ENCODE results near the gene IP6K1.
A peak's percentile ranks its signal among the peaks of the same experiment; 100 is the strongest.
"Not testable (repeated sequence)": the region's sequence is repeated elsewhere in the genome, so short reads cannot be mapped to it uniquely, and the experiment has no call there.

The IP6K1 gene

GRCh38 chr3:49791571-49791970 is 5.2 kb upstream of the IP6K1 start:
- H3K36me3 ChIP-seq (ENCODE audit: control insufficient read depth, insufficient read depth, low read length) = no peaks in the 10 kb centered on the region
- no peak overlapping the region for H3K4me3 ChIP-seq (ENCODE audit: low read length)
- H3K27me3 ChIP-seq (ENCODE audit: control insufficient read depth, insufficient read depth, low read length) = peaks cover 6% of the 10 kb centered on the region
- H3K9me3 ChIP-seq (ENCODE audit: control insufficient read depth, low read length) = no peaks in the 10 kb centered on the region
- no peak overlapping the region for H3K9ac ChIP-seq (ENCODE audit: low read length)
- H3K4me1 ChIP-seq (ENCODE audit: control insufficient read depth, insufficient read depth, low read length) = peaks cover 11% of the 10 kb centered on the region

DNA sequence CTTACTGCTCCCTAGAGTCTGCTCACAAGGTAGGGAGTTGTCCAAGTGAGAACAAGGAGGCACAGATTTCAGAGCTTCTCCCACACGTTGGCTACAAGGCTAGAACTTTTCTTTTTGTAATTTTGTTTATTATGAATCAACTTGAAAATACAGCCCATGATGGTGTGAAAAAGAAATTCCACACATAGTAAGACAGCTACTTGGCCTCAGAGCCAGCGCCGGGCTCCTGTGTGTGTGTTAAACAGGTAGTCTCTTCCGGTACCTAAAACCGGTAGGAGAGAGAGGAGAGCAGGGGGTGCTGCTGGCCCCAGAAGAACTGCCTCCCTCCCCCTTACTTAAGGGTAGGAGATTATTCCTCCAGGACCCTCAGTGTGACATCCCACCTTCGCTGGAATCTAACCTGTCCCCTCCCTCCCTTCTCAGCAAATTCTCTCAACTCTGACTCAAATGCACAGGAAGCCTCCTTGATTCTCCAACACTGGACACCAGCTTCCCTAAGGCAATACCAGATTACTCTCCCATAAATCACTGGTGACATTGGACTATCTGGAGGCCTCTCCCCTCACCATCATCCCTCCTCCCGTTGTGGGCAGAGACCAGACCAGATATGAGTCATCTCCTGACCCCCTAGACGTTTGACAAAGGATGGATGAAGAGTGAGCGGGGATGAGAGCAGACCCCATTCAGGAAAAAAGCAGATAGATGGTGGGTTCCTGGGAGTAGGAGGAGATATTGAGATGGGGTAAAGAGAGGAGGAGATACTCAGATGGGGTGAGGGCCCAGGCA is 4.5 kb upstream of the IP6K1 start:
- Histone ChIP-seq H3K9me3 (ENCODE audit: control insufficient read depth, low read length) (no peaks in the 10 kb centered on the region), H3K4me1 (ENCODE audit: control insufficient read depth, insufficient read depth, low read length) (peaks cover 11% of the 10 kb centered on the region), H3K36me3 (ENCODE audit: control insufficient read depth, insufficient read depth, low read length) (no peaks in the 10 kb centered on the region), H3K9ac (ENCODE audit: low read length) (no peak overlapping the region), H3K27me3 (ENCODE audit: control insufficient read depth, insufficient read depth, low read length) (peaks cover 6% of the 10 kb centered on the region), H3K4me3 (ENCODE audit: low read length) (no peak overlapping the region)

DNA sequence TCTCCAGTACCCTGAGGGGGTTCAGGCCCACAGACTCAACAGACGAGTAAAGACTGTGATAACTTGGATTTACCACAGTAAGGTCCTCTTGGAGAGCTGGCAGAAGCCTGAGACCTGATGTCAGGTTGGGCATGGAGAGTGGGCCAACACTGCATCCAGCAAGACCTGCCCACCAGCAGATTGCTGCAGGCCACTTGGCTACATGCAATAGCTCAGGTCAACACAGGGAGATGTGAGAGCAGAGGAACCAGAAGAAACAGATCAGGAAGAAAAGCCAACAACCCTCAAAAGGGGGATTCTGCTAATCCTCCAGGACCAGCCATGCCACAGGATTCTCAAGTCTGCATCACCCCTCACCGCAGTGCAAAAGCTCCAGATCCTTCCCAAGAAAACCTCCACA is 1.7 kb upstream of the IP6K1 start:
- Histone ChIP-seq H3K9ac (ENCODE audit: low read length) (no peak overlapping the region), H3K27me3 (ENCODE audit: control insufficient read depth, insufficient read depth, low read length) (peaks cover 6% of the 10 kb centered on the region), H3K4me1 (ENCODE audit: control insufficient read depth, insufficient read depth, low read length) (peaks cover 22% of the 10 kb centered on the region), H3K4me3 (ENCODE audit: low read length) (no peak overlapping the region), H3K36me3 (ENCODE audit: control insufficient read depth, insufficient read depth, low read length) (no peaks in the 10 kb centered on the region), H3K9me3 (ENCODE audit: control insufficient read depth, low read length) (no peaks in the 10 kb centered on the region)

DNA sequence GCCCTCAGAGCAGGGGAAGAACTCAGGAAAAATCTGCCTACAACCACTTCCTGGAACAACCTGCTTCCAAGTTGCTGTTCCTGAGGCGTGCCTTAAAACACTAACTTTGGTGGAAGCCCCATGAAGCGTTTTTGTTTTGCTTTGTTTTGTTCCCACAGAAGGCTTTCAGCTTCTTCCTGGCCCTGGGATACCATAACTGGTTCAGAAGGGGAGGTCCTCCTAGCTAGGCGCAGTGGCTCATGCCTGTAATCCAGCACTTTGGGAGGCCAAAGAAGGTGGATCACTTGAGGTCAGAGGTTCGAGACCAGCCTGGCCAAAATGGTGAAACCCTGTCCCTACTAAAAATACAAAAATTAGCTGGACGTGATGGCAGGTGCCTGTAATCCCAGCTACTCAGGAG is 1.2 kb upstream of the IP6K1 start:
- Histone ChIP-seq H3K4me3 (ENCODE audit: low read length) (no peak overlapping the region), H3K27me3 (ENCODE audit: control insufficient read depth, insufficient read depth, low read length) (peaks cover 5% of the 10 kb centered on the region), H3K9ac (ENCODE audit: low read length) (peak overlapping the region; percentile 98), H3K4me1 (ENCODE audit: control insufficient read depth, insufficient read depth, low read length) (peaks cover 22% of the 10 kb centered on the region), H3K9me3 (ENCODE audit: control insufficient read depth, low read length) (no peaks in the 10 kb centered on the region), H3K36me3 (ENCODE audit: control insufficient read depth, insufficient read depth, low read length) (no peaks in the 10 kb centered on the region)

DNA sequence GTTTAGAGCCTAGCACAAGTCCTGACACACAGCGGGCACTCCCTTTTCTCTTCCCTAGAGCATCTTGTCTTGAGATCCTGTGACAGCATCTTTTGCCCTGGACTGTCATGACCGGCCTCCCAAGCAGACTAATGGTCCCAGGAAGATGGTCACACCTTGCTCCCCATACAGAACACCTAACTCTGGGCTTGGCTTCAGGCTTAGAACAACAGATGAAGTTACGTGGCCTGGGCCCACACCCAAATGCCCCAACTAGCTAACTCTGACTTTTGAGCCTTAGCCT is 781 bp upstream of the IP6K1 start:
- no peaks in the 10 kb centered on the region for H3K9me3 ChIP-seq (ENCODE audit: control insufficient read depth, low read length)
- H3K36me3 ChIP-seq (ENCODE audit: control insufficient read depth, insufficient read depth, low read length) = no peaks in the 10 kb centered on the region
- H3K4me3 ChIP-seq (ENCODE audit: low read length) = peak overlapping the region; percentile 97
- H3K4me1 ChIP-seq (ENCODE audit: control insufficient read depth, insufficient read depth, low read length) = peaks cover 22% of the 10 kb centered on the region
- peak overlapping the region; percentile 98 for H3K9ac ChIP-seq (ENCODE audit: low read length)
- H3K27me3 ChIP-seq (ENCODE audit: control insufficient read depth, insufficient read depth, low read length) = peaks cover 1% of the 10 kb centered on the region

- no peaks in the 10 kb centered on the region for H3K9me3 ChIP-seq (ENCODE audit: control insufficient read depth, low read length)
- no peaks in the 10 kb centered on the region for H3K27me3 ChIP-seq (ENCODE audit: control insufficient read depth, insufficient read depth, low read length)
- H3K36me3 ChIP-seq (ENCODE audit: control insufficient read depth, insufficient read depth, low read length) = no peaks in the 10 kb centered on the region
- peak overlapping the region; percentile 97 for H3K4me3 ChIP-seq (ENCODE audit: low read length)
- H3K4me1 ChIP-seq (ENCODE audit: control insufficient read depth, insufficient read depth, low read length) = peaks cover 22% of the 10 kb centered on the region
- peak overlapping the region; percentile 98 for H3K9ac ChIP-seq (ENCODE audit: low read length)
These were observed 581 bp downstream of the IP6K1 start for GRCh38 chr3:49785565-49786356.

DNA sequence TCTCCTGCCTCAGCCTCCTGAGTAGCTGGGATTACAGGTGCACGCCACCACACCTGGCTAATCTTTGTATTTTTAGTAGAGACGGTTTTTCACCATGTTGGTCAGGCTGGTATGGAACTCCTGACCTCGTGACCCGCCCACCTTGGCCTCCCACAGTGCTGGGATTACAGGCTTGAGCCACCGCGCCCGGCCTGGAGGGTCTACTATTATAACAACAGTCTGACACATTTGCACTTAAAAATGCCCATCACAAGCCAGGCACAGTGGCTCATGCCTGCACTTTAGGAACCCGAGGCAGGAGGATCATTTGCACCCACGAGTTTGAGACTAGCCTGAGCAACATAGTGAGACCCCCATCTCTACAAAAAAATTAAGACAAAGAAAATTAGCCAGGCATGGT is 4.1 kb downstream of the IP6K1 start:
- H3K36me3 ChIP-seq (ENCODE audit: control insufficient read depth, insufficient read depth, low read length); H3K27me3 ChIP-seq (ENCODE audit: control insufficient read depth, insufficient read depth, low read length); H3K4me3 ChIP-seq (ENCODE audit: low read length); H3K9me3 ChIP-seq (ENCODE audit: control insufficient read depth, low read length); H3K9ac ChIP-seq (ENCODE audit: low read length): not testable (repeated sequence)
- H3K4me1 ChIP-seq (ENCODE audit: control insufficient read depth, insufficient read depth, low read length) = peaks cover 19% of the 10 kb centered on the region

- Histone ChIP-seq H3K4me3 (ENCODE audit: low read length) (no peak overlapping the region), H3K36me3 (ENCODE audit: control insufficient read depth, insufficient read depth, low read length) (no peaks in the 10 kb centered on the region), H3K27me3 (ENCODE audit: control insufficient read depth, insufficient read depth, low read length) (no peaks in the 10 kb centered on the region), H3K9ac (ENCODE audit: low read length) (no peak overlapping the region), H3K4me1 (ENCODE audit: control insufficient read depth, insufficient read depth, low read length) (peaks cover 12% of the 10 kb centered on the region), H3K9me3 (ENCODE audit: control insufficient read depth, low read length) (no peaks in the 10 kb centered on the region)
These were observed 4.7 kb downstream of the IP6K1 start for GRCh38 chr3:49781415-49782199.

- H3K4me1 ChIP-seq (ENCODE audit: control insufficient read depth, insufficient read depth, low read length) = peaks cover 11% of the 10 kb centered on the region
- H3K4me3 ChIP-seq (ENCODE audit: low read length); H3K36me3 ChIP-seq (ENCODE audit: control insufficient read depth, insufficient read depth, low read length); H3K27me3 ChIP-seq (ENCODE audit: control insufficient read depth, insufficient read depth, low read length); H3K9me3 ChIP-seq (ENCODE audit: control insufficient read depth, low read length); H3K9ac ChIP-seq (ENCODE audit: low read length): not testable (repeated sequence)
These were observed 5.4 kb downstream of the IP6K1 start for GRCh38 chr3:49780975-49781365.

- Histone ChIP-seq H3K36me3 (ENCODE audit: control insufficient read depth, insufficient read depth, low read length) (no peaks in the 10 kb centered on the region), H3K9me3 (ENCODE audit: control insufficient read depth, low read length) (no peaks in the 10 kb centered on the region), H3K27me3 (ENCODE audit: control insufficient read depth, insufficient read depth, low read length) (no peaks in the 10 kb centered on the region), H3K4me3 (ENCODE audit: low read length) (no peak overlapping the region), H3K9ac (ENCODE audit: low read length) (no peak overlapping the region), H3K4me1 (ENCODE audit: control insufficient read depth, insufficient read depth, low read length) (peaks cover 7% of the 10 kb centered on the region)
These were observed 6.0 kb downstream of the IP6K1 start for GRCh38 chr3:49780080-49780974.

DNA sequence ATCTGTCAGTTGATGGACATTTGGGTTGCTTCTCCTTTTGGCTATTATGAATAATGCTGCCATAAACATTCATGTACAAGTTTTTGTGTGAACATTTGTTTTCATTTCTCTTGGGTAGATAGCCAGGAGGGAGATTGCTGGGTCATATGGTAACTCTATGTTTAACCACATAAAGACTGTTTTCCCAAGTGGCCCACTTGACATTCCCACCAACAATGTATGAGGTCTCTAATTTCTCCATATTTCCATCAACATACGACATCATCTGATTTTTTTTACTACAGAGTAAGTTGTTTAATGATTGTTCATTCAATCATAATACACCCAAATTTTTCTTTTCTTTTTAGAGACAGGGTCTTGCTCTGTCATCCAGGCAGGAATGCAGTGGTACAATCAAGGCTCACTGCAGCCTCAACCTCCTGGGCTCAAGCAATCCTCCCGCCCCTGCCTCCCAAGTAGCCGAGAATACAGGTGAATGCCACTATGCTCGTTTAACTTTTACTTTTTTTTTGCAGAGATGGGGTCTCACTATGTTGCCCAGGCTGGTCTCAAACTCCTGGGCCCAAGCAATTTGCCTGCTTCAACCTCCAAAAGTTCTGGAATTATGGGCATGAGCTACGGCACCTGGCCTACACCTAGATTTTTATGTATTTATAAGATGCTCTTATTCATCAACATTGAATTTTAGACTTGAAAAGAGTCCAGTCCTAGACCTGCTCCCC is 6.8 kb downstream of the IP6K1 start:
- Histone ChIP-seq H3K4me1 (ENCODE audit: control insufficient read depth, insufficient read depth, low read length) (no peaks in the 10 kb centered on the region), H3K27me3 (ENCODE audit: control insufficient read depth, insufficient read depth, low read length) (no peaks in the 10 kb centered on the region), H3K36me3 (ENCODE audit: control insufficient read depth, insufficient read depth, low read length) (no peaks in the 10 kb centered on the region), H3K4me3 (ENCODE audit: low read length) (no peak overlapping the region), H3K9ac (ENCODE audit: low read length) (no peak overlapping the region), H3K9me3 (ENCODE audit: control insufficient read depth, low read length) (no peaks in the 10 kb centered on the region)
